ENCODE measurements around the gene ACP5.

- TF ChIP-seq, protein P1, sequence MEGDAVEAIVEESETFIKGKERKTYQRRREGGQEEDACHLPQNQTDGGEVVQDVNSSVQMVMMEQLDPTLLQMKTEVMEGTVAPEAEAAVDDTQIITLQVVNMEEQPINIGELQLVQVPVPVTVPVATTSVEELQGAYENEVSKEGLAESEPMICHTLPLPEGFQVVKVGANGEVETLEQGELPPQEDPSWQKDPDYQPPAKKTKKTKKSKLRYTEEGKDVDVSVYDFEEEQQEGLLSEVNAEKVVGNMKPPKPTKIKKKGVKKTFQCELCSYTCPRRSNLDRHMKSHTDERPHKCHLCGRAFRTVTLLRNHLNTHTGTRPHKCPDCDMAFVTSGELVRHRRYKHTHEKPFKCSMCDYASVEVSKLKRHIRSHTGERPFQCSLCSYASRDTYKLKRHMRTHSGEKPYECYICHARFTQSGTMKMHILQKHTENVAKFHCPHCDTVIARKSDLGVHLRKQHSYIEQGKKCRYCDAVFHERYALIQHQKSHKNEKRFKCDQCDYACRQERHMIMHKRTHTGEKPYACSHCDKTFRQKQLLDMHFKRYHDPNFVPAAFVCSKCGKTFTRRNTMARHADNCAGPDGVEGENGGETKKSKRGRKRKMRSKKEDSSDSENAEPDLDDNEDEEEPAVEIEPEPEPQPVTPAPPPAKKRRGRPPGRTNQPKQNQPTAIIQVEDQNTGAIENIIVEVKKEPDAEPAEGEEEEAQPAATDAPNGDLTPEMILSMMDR (IDR thresholded peaks at IDR 0.05; ENCODE audit: low read depth, low read length, poor library complexity, severe bottlenecking): no peak
- TF ChIP-seq EZH2phosphoT487 (IDR thresholded peaks at IDR 0.05; ENCODE audit: borderline replicate concordance, low read length): no peak
These were observed 20.6 kb downstream of the ACP5 start for GRCh38 chr19:11556634-11557420.

All from DOHH2 (cell line).